Mammary epithelial cell (primary cell): ENCODE results near the gene AIPL1.
A peak's percentile ranks its signal among the peaks of the same experiment; 100 is the strongest.

Experiments
- EZH2 ChIP-seq: IDR thresholded peaks from 2 replicates; pipeline ENCODE4 v1.6.1; 2012; ENCODE audit warnings: low read length, inconsistent platforms, borderline replicate concordance
- TF ChIP-seq, protein P1 (sequence below), 2 donors: IDR thresholded peaks in 1 of 2; conservative IDR thresholded peaks in 1 of 2; 2 replicates each; pipeline ENCODE4 v1.5.1; 2011 to 2012; ENCODE audit warnings: inconsistent platforms in 2 of 2, low read length in 2 of 2, mild to moderate bottlenecking in 2 of 2, control low read depth in 1 of 2, low read depth in 1 of 2; ENCODE audit not compliant: insufficient read depth in 1 of 2; ENCODE audit errors: extremely low read depth in 1 of 2

DNA sequence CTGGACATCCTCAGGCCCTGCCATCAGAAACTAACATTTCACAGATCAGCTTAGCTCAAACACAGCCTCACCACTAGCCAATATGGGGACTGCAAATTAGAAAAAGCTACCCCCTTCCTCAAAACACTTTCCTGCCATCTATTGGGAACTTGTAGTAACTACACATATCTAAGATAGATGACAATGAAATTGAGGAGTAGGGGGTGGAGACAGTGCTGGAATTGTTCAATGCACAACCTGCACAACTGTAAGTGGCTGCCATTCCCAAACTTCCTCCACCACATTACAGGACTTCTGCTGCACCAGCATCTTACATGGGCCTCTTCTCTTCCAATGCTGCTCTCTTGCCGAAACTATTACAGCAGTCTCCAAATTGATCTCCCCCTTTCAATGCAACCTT lies 21.9 kb downstream of the AIPL1 start:
- TF ChIP-seq, protein P1, sequence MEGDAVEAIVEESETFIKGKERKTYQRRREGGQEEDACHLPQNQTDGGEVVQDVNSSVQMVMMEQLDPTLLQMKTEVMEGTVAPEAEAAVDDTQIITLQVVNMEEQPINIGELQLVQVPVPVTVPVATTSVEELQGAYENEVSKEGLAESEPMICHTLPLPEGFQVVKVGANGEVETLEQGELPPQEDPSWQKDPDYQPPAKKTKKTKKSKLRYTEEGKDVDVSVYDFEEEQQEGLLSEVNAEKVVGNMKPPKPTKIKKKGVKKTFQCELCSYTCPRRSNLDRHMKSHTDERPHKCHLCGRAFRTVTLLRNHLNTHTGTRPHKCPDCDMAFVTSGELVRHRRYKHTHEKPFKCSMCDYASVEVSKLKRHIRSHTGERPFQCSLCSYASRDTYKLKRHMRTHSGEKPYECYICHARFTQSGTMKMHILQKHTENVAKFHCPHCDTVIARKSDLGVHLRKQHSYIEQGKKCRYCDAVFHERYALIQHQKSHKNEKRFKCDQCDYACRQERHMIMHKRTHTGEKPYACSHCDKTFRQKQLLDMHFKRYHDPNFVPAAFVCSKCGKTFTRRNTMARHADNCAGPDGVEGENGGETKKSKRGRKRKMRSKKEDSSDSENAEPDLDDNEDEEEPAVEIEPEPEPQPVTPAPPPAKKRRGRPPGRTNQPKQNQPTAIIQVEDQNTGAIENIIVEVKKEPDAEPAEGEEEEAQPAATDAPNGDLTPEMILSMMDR (conservative IDR thresholded peaks at IDR 0.05 in 1 of 2, IDR thresholded peaks at IDR 0.05 in 1 of 2; ENCODE audit: extremely low read depth in 1 of 2, insufficient read depth in 1 of 2, low read depth in 1 of 2, low read length in 2 of 2): peak; percentile 54 to 67
- TF ChIP-seq EZH2: no peak
